Uterus (tissue), 2 donors: ENCODE data around the gene MCM6.

Experiments used
- POLR2A ChIP-seq, 2 donors: fragments of 450-650 bp; IDR thresholded peaks; one replicate each; pipeline ENCODE4 v1.6.1; 2016; ENCODE audit warnings: antibody characterized with exemption in 2 of 2, mild to moderate bottlenecking in 1 of 2, moderate library complexity in 1 of 2
- TF ChIP-seq, protein P1 (sequence below), 4 experiments: fragments of 200-600 bp in 2 of 4; fragments of 450-650 bp in 2 of 4; sonication (generic) in 2 of 4; IDR thresholded peaks; one replicate each; pipeline ENCODE4 v1.5.1; 2016 to 2019; ENCODE audit warnings: antibody characterized with exemption in 4 of 4, mild to moderate bottlenecking in 2 of 4, moderate library complexity in 1 of 4

DNA sequence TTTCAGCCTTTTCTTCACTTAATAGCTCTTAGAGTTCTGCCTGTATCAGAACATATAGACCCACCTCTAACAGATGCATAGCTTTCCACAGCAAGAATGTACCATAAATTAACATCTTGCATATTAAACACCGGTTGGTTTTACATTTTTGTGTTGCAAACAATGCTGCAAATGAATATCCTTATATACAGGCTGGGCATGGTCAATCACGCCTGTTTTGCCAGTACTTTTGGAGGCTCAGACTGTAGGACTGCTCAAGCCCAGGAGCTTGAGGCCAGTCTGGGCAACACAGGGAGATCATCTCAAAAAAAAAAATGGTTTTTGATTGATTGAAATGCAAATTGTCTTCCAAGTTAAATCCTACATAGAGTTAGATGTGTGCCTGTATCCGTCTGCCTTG, 37.7 kb downstream of the MCM6 start:
- TF ChIP-seq, protein P1, sequence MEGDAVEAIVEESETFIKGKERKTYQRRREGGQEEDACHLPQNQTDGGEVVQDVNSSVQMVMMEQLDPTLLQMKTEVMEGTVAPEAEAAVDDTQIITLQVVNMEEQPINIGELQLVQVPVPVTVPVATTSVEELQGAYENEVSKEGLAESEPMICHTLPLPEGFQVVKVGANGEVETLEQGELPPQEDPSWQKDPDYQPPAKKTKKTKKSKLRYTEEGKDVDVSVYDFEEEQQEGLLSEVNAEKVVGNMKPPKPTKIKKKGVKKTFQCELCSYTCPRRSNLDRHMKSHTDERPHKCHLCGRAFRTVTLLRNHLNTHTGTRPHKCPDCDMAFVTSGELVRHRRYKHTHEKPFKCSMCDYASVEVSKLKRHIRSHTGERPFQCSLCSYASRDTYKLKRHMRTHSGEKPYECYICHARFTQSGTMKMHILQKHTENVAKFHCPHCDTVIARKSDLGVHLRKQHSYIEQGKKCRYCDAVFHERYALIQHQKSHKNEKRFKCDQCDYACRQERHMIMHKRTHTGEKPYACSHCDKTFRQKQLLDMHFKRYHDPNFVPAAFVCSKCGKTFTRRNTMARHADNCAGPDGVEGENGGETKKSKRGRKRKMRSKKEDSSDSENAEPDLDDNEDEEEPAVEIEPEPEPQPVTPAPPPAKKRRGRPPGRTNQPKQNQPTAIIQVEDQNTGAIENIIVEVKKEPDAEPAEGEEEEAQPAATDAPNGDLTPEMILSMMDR (IDR thresholded peaks at IDR 0.05), result no peak
- TF ChIP-seq POLR2A (IDR thresholded peaks at IDR 0.05), result no peak
